HepG2 (cell line): Measurements from ENCODE around the gene UBL5. TPM values are rescaled to one million over a fixed set of nuclear protein-coding genes. Genes with fewer than 3 reads are reported as not detected.

Experiments
- DMTF1 ChIP-seq: sonication (generic); formaldehyde crosslinking; IDR thresholded peaks from 2 replicates; pipeline ENCODE4 v1.4.0; 2020; ENCODE audit warnings: mild to moderate bottlenecking, missing genetic modification reagents
- DZIP1 ChIP-seq: sonication (generic); formaldehyde crosslinking; IDR thresholded peaks from 2 replicates; pipeline ENCODE4 v1.5.0; 2020; ENCODE audit warnings: mild to moderate bottlenecking, missing genetic modification reagents
- HIC2 ChIP-seq: sonication (generic); formaldehyde crosslinking; IDR thresholded peaks from 2 replicates; pipeline ENCODE4 v1.9.0; 2022; ENCODE audit warnings: low read depth, missing genetic modification reagents
- HMG20A ChIP-seq: IDR thresholded peaks from 2 replicates; pipeline ENCODE4 v1.6.1; 2016; ENCODE audit warnings: borderline replicate concordance
- MTA1 ChIP-seq: sonication (generic); formaldehyde crosslinking; IDR thresholded peaks from 2 replicates; pipeline ENCODE4 v1.4.0; 2020; ENCODE audit warnings: missing genetic modification reagents, mild to moderate bottlenecking, borderline replicate concordance
- NRL ChIP-seq: sonication (generic); formaldehyde crosslinking; IDR thresholded peaks from 2 replicates; pipeline ENCODE4 v1.5.0; 2020; ENCODE audit warnings: missing genetic modification reagents, mild to moderate bottlenecking, moderate library complexity, borderline replicate concordance
- PATZ1 ChIP-seq: sonication (generic); formaldehyde crosslinking; IDR thresholded peaks from 2 replicates; pipeline ENCODE4 v1.4.0; 2020; ENCODE audit warnings: missing genetic modification reagents
- PCBP2 ChIP-seq: fragments of 200-400 bp; formaldehyde crosslinking; optimal IDR thresholded peaks from 2 replicates; pipeline ENCODE3; 2018; ENCODE audit warnings: low read length, low read depth; ENCODE audit not compliant: poor library complexity, severe bottlenecking
- PPARG ChIP-seq: conservative IDR thresholded peaks from 2 replicates; pipeline ENCODE4 v1.6.1; 2016; ENCODE audit warnings: missing biosample characterization, missing genetic modification reagents
- PREB ChIP-seq: sonication (generic); formaldehyde crosslinking; IDR thresholded peaks from 2 replicates; pipeline ENCODE4 v1.4.0; 2020; ENCODE audit warnings: missing genetic modification reagents
- SMARCE1 ChIP-seq: fragments of 450-650 bp; IDR thresholded peaks from 2 replicates; pipeline ENCODE4 v1.6.1; 2017; ENCODE audit warnings: borderline replicate concordance
- SP140L ChIP-seq: sonication (generic); formaldehyde crosslinking; IDR thresholded peaks from 2 replicates; pipeline ENCODE4 v1.4.0; 2020; ENCODE audit warnings: missing genetic modification reagents, borderline replicate concordance
- XRCC5 ChIP-seq: fragments of 200-400 bp; formaldehyde crosslinking; optimal IDR thresholded peaks from 2 replicates; pipeline ENCODE3; 2017; ENCODE audit warnings: mild to moderate bottlenecking, low read length
- ZNF17 ChIP-seq: sonication (generic); formaldehyde crosslinking; IDR thresholded peaks from 2 replicates; pipeline ENCODE4 v1.5.0; 2020; ENCODE audit warnings: mild to moderate bottlenecking, missing genetic modification reagents
- ZNF205 ChIP-seq: IDR thresholded peaks from 2 replicates; pipeline ENCODE4 v1.6.1; 2018; ENCODE audit warnings: missing biosample characterization, missing genetic modification reagents
- ZNF251 ChIP-seq: sonication (generic); formaldehyde crosslinking; IDR thresholded peaks from 2 replicates; pipeline ENCODE4 v1.9.0; 2021; ENCODE audit warnings: mild to moderate bottlenecking, missing genetic modification reagents
- ZNF337 ChIP-seq: sonication (generic); formaldehyde crosslinking; IDR thresholded peaks from 2 replicates; pipeline ENCODE4 v1.5.1; 2020; ENCODE audit warnings: missing genetic modification reagents, low read depth, mild to moderate bottlenecking, borderline replicate concordance
- ZNF572 ChIP-seq: sonication (generic); formaldehyde crosslinking; IDR thresholded peaks from 2 replicates; pipeline ENCODE4 v1.5.1; 2020; ENCODE audit warnings: mild to moderate bottlenecking, missing genetic modification reagents
- ZNF709 ChIP-seq: sonication (generic); formaldehyde crosslinking; IDR thresholded peaks from 2 replicates; pipeline ENCODE4 v1.5.0; 2020; ENCODE audit warnings: mild to moderate bottlenecking, missing genetic modification reagents
- polyA plus RNA-seq, 8 experiments: library from polyadenylated mRNA; depleted of rRNA in 3 of 8; stranded (reverse) in 7 of 8; unstranded in 1 of 8; fragments of >200 nt; fragmentation: Illumina TruSeq in 4 of 8; extraction: Trizol in 4 of 8; gene quantifications; 2 replicates each; pipeline versions ENCODE4 v1.2.1 to v1.2.3, GENCODE V29; 2011 to 2016; ENCODE audit warnings: low read depth in 4 of 8, missing spikeins in 1 of 8, mixed read lengths in 1 of 8; ENCODE audit not compliant: insufficient read depth in 1 of 8
- total RNA-seq, 5 experiments: library from RNA; depleted of rRNA; stranded (reverse); fragments of >200 nt; fragmentation: Illumina TruSeq; extraction: Trizol; gene quantifications; 2 replicates each; pipeline ENCODE4 v1.2.3, GENCODE V29; 2016; ENCODE audit warnings: low read depth in 1 of 5
- TF ChIP-seq, protein P1 (sequence below): sonication (generic); formaldehyde crosslinking; conservative IDR thresholded peaks from 2 replicates; pipeline ENCODE4 v1.4.0; 2020; ENCODE audit warnings: missing genetic modification reagents

UBL5 gene
- total and polyA plus RNA-seq, 2 of the 13 experiments (the other 11 are each of a cell fraction or from before 2014, with no cell fraction given), result 373 to 487 TPM

DNA sequence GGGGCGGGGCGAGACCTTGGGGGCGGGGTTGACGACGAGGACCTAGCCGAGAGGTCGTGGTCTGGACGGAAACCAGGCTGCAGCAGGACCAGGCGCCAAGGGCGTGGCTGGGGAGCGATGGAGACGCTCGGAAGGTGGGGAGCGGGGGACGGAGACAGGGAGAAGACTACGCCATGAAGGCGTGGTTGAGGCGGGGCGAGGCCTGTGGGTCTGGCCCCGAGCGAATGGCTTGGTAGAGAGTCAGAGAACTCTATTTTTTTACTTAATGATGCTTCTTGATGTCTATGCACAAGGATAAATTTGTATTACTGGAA lies 8.2 kb upstream of the UBL5 start (continued):
- TF ChIP-seq PATZ1 (CRISPR knock-in tag) (0 out of 2 replicates have a peak, but pooled peaks have one; percentile 14), ZNF251 (CRISPR knock-in tag) (no peak), NRL (no peak), ZNF709 (CRISPR knock-in tag) (no peak), DMTF1 (CRISPR knock-in tag) (no peak), PCBP2 (no peak), PREB (CRISPR knock-in tag) (no peak), ZNF205 (CRISPR knock-in tag) (no peak), ZNF572 (CRISPR knock-in tag) (no peak), PPARG (CRISPR knock-in tag) (no peak), HMG20A (CRISPR knock-in tag) (no peak), HIC2 (no peak), MTA1 (CRISPR knock-in tag) (0 out of 2 replicates have a peak, but pooled peaks have one; percentile 2), SP140L (CRISPR knock-in tag) (no peak), DZIP1 (no peak), SMARCE1 (no peak), XRCC5 (no peak), ZNF17 (CRISPR knock-in tag) (no peak), ZNF337 (no peak)
- TF ChIP-seq, protein P1, sequence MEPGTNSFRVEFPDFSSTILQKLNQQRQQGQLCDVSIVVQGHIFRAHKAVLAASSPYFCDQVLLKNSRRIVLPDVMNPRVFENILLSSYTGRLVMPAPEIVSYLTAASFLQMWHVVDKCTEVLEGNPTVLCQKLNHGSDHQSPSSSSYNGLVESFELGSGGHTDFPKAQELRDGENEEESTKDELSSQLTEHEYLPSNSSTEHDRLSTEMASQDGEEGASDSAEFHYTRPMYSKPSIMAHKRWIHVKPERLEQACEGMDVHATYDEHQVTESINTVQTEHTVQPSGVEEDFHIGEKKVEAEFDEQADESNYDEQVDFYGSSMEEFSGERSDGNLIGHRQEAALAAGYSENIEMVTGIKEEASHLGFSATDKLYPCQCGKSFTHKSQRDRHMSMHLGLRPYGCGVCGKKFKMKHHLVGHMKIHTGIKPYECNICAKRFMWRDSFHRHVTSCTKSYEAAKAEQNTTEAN (CRISPR knock-in tag), result no peak
